HepG2 (cell line): ENCODE measurements around the gene FRMD8. TPM values are rescaled to one million over a fixed set of nuclear protein-coding genes. Genes with fewer than 3 reads are reported as not detected.

Source experiments
- CEBPG ChIP-seq: IDR thresholded peaks from 2 replicates; pipeline ENCODE4 v1.6.1; 2016
- GATAD2A ChIP-seq: IDR thresholded peaks from 2 replicates; pipeline ENCODE4 v1.6.1; 2016
- HDAC6 ChIP-seq: fragments of 200-600 bp; sonication (generic); IDR thresholded peaks from 2 replicates; pipeline ENCODE4 v1.7.0; 2017; ENCODE audit warnings: mild to moderate bottlenecking, antibody characterized with exemption, low read length, low read depth
- NPAS2 ChIP-seq: sonication (generic); formaldehyde crosslinking; IDR thresholded peaks from 2 replicates; pipeline ENCODE4 v1.8.0; 2022; ENCODE audit warnings: mild to moderate bottlenecking, missing genetic modification reagents, borderline replicate concordance
- RFX1 ChIP-seq: fragments of 450-650 bp; IDR thresholded peaks from 2 replicates; pipeline ENCODE4 v1.6.1; 2017
- ZFP90 ChIP-seq: sonication (generic); formaldehyde crosslinking; IDR thresholded peaks from 2 replicates; pipeline ENCODE4 v1.8.0; 2022; ENCODE audit warnings: missing genetic modification reagents, mild to moderate bottlenecking, inconsistent platforms, borderline replicate concordance
- ZNF263 ChIP-seq: sonication (generic); formaldehyde crosslinking; IDR thresholded peaks from 2 replicates; pipeline ENCODE4 v1.4.0; 2020; ENCODE audit warnings: missing genetic modification reagents
- ZNF354B ChIP-seq: sonication (generic); formaldehyde crosslinking; IDR thresholded peaks from 2 replicates; pipeline ENCODE4 v1.8.0; 2022; ENCODE audit warnings: mild to moderate bottlenecking, missing genetic modification reagents
- ZNF788 ChIP-seq: sonication (generic); formaldehyde crosslinking; IDR thresholded peaks from 2 replicates; pipeline ENCODE4 v1.5.0; 2020; ENCODE audit warnings: mild to moderate bottlenecking, missing genetic modification reagents, borderline replicate concordance
- ZNF879 ChIP-seq: sonication (generic); formaldehyde crosslinking; IDR thresholded peaks from 2 replicates; pipeline ENCODE4 v1.8.1; 2023; ENCODE audit warnings: missing genetic modification reagents
- ZSCAN30 ChIP-seq: sonication (generic); formaldehyde crosslinking; IDR thresholded peaks from 2 replicates; pipeline ENCODE4 v1.5.0; 2020; ENCODE audit warnings: mild to moderate bottlenecking, missing genetic modification reagents
- polyA plus RNA-seq, 8 experiments: library from polyadenylated mRNA; depleted of rRNA in 3 of 8; stranded (reverse) in 7 of 8; unstranded in 1 of 8; fragments of >200 nt; fragmentation: Illumina TruSeq in 4 of 8; extraction: Trizol in 4 of 8; gene quantifications; 2 replicates each; pipeline versions ENCODE4 v1.2.1 to v1.2.3, GENCODE V29; 2011 to 2016; ENCODE audit warnings: low read depth in 4 of 8, missing spikeins in 1 of 8, mixed read lengths in 1 of 8; ENCODE audit not compliant: insufficient read depth in 1 of 8
- total RNA-seq, 5 experiments: library from RNA; depleted of rRNA; stranded (reverse); fragments of >200 nt; fragmentation: Illumina TruSeq; extraction: Trizol; gene quantifications; 2 replicates each; pipeline ENCODE4 v1.2.3, GENCODE V29; 2016; ENCODE audit warnings: low read depth in 1 of 5
- TF ChIP-seq, protein P1 (sequence below): sonication (generic); formaldehyde crosslinking; IDR thresholded peaks from 2 replicates; pipeline ENCODE4 v1.4.0; 2020; ENCODE audit warnings: mild to moderate bottlenecking, missing genetic modification reagents
- TF ChIP-seq, protein P2 (sequence below): sonication (generic); formaldehyde crosslinking; IDR thresholded peaks from 2 replicates; pipeline ENCODE4 v1.8.0; 2022; ENCODE audit warnings: missing genetic modification reagents, low read depth, mild to moderate bottlenecking, borderline replicate concordance
- TF ChIP-seq, protein P3 (sequence below), 2 experiments: sonication (generic) in 1 of 2; formaldehyde crosslinking in 1 of 2; IDR thresholded peaks; 2 replicates each; pipeline versions ENCODE4 v1.6.1 to v1.9.0; 2014 to 2022; ENCODE audit warnings: antibody characterized with exemption in 1 of 2, borderline replicate concordance in 1 of 2, inconsistent platforms in 1 of 2, low read depth in 1 of 2, missing genetic modification reagents in 1 of 2
- TF ChIP-seq, protein P4 (sequence below): sonication (generic); formaldehyde crosslinking; IDR thresholded peaks from 2 replicates; pipeline ENCODE4 v1.8.0; 2022; ENCODE audit warnings: missing genetic modification reagents, mild to moderate bottlenecking, inconsistent platforms, borderline replicate concordance

FRMD8 gene
- total and polyA plus RNA-seq, 2 of the 13 experiments (the other 11 are each of a cell fraction or from before 2014, with no cell fraction given) = 5.8 to 20.6 TPM

DNA sequence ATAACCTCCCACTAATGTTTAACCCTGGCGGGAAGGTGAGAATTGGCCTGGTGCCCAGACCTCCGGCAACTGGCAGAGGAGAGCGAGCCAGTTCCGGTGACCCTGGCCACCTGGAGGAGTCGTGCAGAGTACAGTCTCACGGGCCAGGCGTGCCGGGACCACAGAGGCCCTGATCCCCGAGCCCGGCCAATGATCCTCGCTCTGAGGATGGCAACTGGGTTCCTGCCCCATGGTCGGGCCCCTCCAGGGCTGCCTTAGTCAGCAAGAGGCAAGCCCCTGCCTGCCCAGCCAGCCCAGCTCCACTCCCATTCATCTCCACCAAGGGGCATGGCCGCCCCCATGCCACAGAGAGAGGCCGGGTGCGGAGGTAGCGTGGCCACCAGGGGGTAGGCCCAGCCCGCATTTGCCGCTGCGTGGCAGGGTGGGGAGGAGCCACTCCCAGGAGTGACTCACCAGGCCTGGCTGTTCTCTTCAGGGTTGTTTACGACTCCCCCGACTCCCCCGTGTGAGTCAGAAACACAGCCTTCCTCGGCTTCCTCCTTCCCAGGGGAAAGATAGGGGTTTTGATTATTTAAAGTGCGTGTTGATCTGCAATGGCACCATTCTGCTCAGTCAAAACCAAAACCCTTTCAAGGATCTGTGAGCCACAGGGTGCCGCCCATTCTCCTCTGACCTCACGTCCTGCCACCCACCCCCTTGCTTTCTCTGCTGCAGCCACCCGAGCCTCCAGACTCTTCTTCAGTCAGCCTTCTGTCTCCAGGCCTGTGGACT lies 4.2 kb upstream of the FRMD8 start, which contains the start of gene SLC25A45 (continued):
- TF ChIP-seq, protein P1, sequence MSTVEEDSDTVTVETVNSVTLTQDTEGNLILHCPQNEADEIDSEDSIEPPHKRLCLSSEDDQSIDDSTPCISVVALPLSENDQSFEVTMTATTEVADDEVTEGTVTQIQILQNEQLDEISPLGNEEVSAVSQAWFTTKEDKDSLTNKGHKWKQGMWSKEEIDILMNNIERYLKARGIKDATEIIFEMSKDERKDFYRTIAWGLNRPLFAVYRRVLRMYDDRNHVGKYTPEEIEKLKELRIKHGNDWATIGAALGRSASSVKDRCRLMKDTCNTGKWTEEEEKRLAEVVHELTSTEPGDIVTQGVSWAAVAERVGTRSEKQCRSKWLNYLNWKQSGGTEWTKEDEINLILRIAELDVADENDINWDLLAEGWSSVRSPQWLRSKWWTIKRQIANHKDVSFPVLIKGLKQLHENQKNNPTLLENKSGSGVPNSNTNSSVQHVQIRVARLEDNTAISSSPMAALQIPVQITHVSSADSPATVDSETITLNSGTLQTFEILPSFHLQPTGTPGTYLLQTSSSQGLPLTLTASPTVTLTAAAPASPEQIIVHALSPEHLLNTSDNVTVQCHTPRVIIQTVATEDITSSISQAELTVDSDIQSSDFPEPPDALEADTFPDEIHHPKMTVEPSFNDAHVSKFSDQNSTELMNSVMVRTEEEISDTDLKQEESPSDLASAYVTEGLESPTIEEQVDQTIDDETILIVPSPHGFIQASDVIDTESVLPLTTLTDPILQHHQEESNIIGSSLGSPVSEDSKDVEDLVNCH (CRISPR knock-in tag) = no peak
- TF ChIP-seq CEBPG (CRISPR knock-in tag) = peak; percentile 37; the same call in 1 of the 2 replicates
- TF ChIP-seq ZSCAN30 (CRISPR knock-in tag) = peak; percentile 86; the same call in 1 of the 2 replicates
- TF ChIP-seq ZFP90 = no peak
- TF ChIP-seq, protein P2, sequence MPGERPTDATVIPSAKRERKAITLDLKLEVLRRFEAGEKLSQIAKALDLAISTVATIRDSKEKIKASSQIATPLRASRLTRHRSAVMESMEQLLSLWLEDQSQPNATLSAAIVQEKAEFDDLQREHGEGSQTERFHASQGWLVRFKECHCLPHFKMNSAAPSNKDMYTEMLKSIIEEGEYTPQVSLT (CRISPR knock-in tag) = no peak; the same call in 1 of the 2 replicates
- TF ChIP-seq HDAC6 = no peak
- peak; percentile 94 for TF ChIP-seq ZNF263 (CRISPR knock-in tag)
- TF ChIP-seq, protein P3, sequence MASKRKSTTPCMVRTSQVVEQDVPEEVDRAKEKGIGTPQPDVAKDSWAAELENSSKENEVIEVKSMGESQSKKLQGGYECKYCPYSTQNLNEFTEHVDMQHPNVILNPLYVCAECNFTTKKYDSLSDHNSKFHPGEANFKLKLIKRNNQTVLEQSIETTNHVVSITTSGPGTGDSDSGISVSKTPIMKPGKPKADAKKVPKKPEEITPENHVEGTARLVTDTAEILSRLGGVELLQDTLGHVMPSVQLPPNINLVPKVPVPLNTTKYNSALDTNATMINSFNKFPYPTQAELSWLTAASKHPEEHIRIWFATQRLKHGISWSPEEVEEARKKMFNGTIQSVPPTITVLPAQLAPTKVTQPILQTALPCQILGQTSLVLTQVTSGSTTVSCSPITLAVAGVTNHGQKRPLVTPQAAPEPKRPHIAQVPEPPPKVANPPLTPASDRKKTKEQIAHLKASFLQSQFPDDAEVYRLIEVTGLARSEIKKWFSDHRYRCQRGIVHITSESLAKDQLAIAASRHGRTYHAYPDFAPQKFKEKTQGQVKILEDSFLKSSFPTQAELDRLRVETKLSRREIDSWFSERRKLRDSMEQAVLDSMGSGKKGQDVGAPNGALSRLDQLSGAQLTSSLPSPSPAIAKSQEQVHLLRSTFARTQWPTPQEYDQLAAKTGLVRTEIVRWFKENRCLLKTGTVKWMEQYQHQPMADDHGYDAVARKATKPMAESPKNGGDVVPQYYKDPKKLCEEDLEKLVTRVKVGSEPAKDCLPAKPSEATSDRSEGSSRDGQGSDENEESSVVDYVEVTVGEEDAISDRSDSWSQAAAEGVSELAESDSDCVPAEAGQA (IDR thresholded peaks at IDR 0.05; ENCODE audit: low read depth) = 0 out of 2 replicates have a peak, but pooled peaks have one; percentile 38
- TF ChIP-seq, protein P3 (CRISPR knock-in tag; IDR thresholded peaks at IDR 0.05; ENCODE audit: borderline replicate concordance) = no peak
- TF ChIP-seq ZNF354B (CRISPR knock-in tag) = no peak
- TF ChIP-seq, protein P4, sequence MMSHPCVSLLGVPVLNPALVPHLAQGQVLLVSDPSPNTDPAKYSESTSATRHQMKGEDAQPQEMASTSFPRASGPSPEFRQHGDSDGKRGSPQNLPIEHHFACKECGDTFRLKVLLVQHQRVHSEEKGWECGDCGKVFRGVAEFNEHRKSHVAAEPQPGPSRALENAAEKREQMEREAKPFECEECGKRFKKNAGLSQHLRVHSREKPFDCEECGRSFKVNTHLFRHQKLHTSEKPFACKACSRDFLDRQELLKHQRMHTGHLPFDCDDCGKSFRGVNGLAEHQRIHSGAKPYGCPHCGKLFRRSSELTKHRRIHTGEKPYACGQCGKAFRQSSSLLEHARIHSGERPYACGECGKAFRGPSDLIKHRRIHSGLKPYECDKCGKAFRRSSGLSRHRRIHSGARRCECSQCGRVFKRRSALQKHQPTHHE (CRISPR knock-in tag) = no peak
- TF ChIP-seq ZNF879 (CRISPR knock-in tag) = peak; percentile 81; the same call in 1 of the 2 replicates
- peak; percentile 93 for TF ChIP-seq GATAD2A
- TF ChIP-seq NPAS2 (CRISPR knock-in tag) = no peak
- no peak for TF ChIP-seq RFX1
- peak; percentile 87; the same call in 1 of the 2 replicates for TF ChIP-seq ZNF788 (CRISPR knock-in tag)
